ENCODE results near the gene RNU1-3.
"Not testable (repeated sequence)": the region's sequence is repeated elsewhere in the genome, so short reads cannot be mapped to it uniquely, and the experiment has no call there.

RNU1-3 gene

GRCh38 chr1:16636551-16637195, 30.1 kb downstream of the RNU1-3 start:
- H3K4me3 ChIP-seq (ENCODE audit: low read length in 2 of 2); H3K27me3 ChIP-seq (ENCODE audit: control insufficient read depth in 2 of 2, insufficient read depth in 2 of 2, low read length in 2 of 2); H3K9me3 ChIP-seq (ENCODE audit: control insufficient read depth in 2 of 2, low read length in 2 of 2); H3K9ac ChIP-seq (ENCODE audit: low read depth in 1 of 2, low read length in 2 of 2); H3K27ac ChIP-seq (ENCODE audit: low read depth in 2 of 2, low read length in 2 of 2); H3K4me1 ChIP-seq (ENCODE audit: control insufficient read depth in 2 of 2, insufficient read depth in 2 of 2, low read length in 2 of 2): not testable (repeated sequence)
- peaks cover 19 to 36% of the 10 kb centered on the region in 2 donors for H3K36me3 ChIP-seq (ENCODE audit: control insufficient read depth in 2 of 2, insufficient read depth in 2 of 2, low read length in 2 of 2)

- peaks cover 26 to 42% of the 10 kb centered on the region in 2 donors for H3K36me3 ChIP-seq (ENCODE audit: control insufficient read depth in 2 of 2, insufficient read depth in 2 of 2, low read length in 2 of 2)
These were observed 30.8 kb downstream of the RNU1-3 start for GRCh38 chr1:16635959-16636358.

GRCh38 chr1:16633540-16634282, 33.0 kb downstream of the RNU1-3 start:
- H3K4me3 ChIP-seq (ENCODE audit: low read length in 2 of 2); H3K27me3 ChIP-seq (ENCODE audit: control insufficient read depth in 2 of 2, insufficient read depth in 2 of 2, low read length in 2 of 2); H3K9ac ChIP-seq (ENCODE audit: low read depth in 1 of 2, low read length in 2 of 2); H3K27ac ChIP-seq (ENCODE audit: low read depth in 2 of 2, low read length in 2 of 2); H3K4me1 ChIP-seq (ENCODE audit: control insufficient read depth in 2 of 2, insufficient read depth in 2 of 2, low read length in 2 of 2); H3K9me3 ChIP-seq (ENCODE audit: control insufficient read depth in 2 of 2, low read length in 2 of 2): not testable (repeated sequence)
- H3K36me3 ChIP-seq (ENCODE audit: control insufficient read depth in 2 of 2, insufficient read depth in 2 of 2, low read length in 2 of 2) = peaks cover 33 to 54% of the 10 kb centered on the region in 2 donors

More at GRCh38 chr1:16635959-16636358, 30.8 kb downstream of the RNU1-3 start:
- H3K27me3 ChIP-seq (ENCODE audit: control insufficient read depth in 2 of 2, insufficient read depth in 2 of 2, low read length in 2 of 2); H3K9me3 ChIP-seq (ENCODE audit: control insufficient read depth in 2 of 2, low read length in 2 of 2); H3K4me1 ChIP-seq (ENCODE audit: control insufficient read depth in 2 of 2, insufficient read depth in 2 of 2, low read length in 2 of 2); H3K9ac ChIP-seq (ENCODE audit: low read depth in 1 of 2, low read length in 2 of 2); H3K27ac ChIP-seq (ENCODE audit: low read depth in 2 of 2, low read length in 2 of 2); H3K4me3 ChIP-seq (ENCODE audit: low read length in 2 of 2): not testable (repeated sequence)

GRCh38 chr1:16632044-16632850, 34.5 kb downstream of the RNU1-3 start:
- H3K27ac ChIP-seq (ENCODE audit: low read depth in 2 of 2, low read length in 2 of 2); H3K9ac ChIP-seq (ENCODE audit: low read depth in 1 of 2, low read length in 2 of 2); H3K4me1 ChIP-seq (ENCODE audit: control insufficient read depth in 2 of 2, insufficient read depth in 2 of 2, low read length in 2 of 2); H3K27me3 ChIP-seq (ENCODE audit: control insufficient read depth in 2 of 2, insufficient read depth in 2 of 2, low read length in 2 of 2); H3K9me3 ChIP-seq (ENCODE audit: control insufficient read depth in 2 of 2, low read length in 2 of 2); H3K4me3 ChIP-seq (ENCODE audit: low read length in 2 of 2): not testable (repeated sequence)
- peaks cover 38 to 64% of the 10 kb centered on the region in 2 donors for H3K36me3 ChIP-seq (ENCODE audit: control insufficient read depth in 2 of 2, insufficient read depth in 2 of 2, low read length in 2 of 2)

GRCh38 chr1:16631248-16632043, 35.3 kb downstream of the RNU1-3 start:
- no peaks in the 10 kb centered on the region for H3K9me3 ChIP-seq (ENCODE audit: control insufficient read depth in 2 of 2, low read length in 2 of 2)
- peaks cover 40 to 64% of the 10 kb centered on the region in 2 donors for H3K36me3 ChIP-seq (ENCODE audit: control insufficient read depth in 2 of 2, insufficient read depth in 2 of 2, low read length in 2 of 2)
- no peak overlapping the region for H3K27ac ChIP-seq (ENCODE audit: low read depth in 2 of 2, low read length in 2 of 2)
- no peaks in the 10 kb centered on the region for H3K27me3 ChIP-seq (ENCODE audit: control insufficient read depth in 2 of 2, insufficient read depth in 2 of 2, low read length in 2 of 2)
- H3K4me1 ChIP-seq (ENCODE audit: control insufficient read depth in 2 of 2, insufficient read depth in 2 of 2, low read length in 2 of 2) = no peaks in the 10 kb centered on the region
- H3K4me3 ChIP-seq (ENCODE audit: low read length in 2 of 2) = no peak overlapping the region
- no peak overlapping the region for H3K9ac ChIP-seq (ENCODE audit: low read depth in 1 of 2, low read length in 2 of 2)

- H3K4me1 ChIP-seq (ENCODE audit: control insufficient read depth in 2 of 2, insufficient read depth in 2 of 2, low read length in 2 of 2) = no peaks in the 10 kb centered on the region
- no peak overlapping the region for H3K27ac ChIP-seq (ENCODE audit: low read depth in 2 of 2, low read length in 2 of 2)
- H3K36me3 ChIP-seq (ENCODE audit: control insufficient read depth in 2 of 2, insufficient read depth in 2 of 2, low read length in 2 of 2) = peaks cover 47 to 71% of the 10 kb centered on the region in 2 donors
- H3K4me3 ChIP-seq (ENCODE audit: low read length in 2 of 2) = no peak overlapping the region
- H3K9me3 ChIP-seq (ENCODE audit: control insufficient read depth in 2 of 2, low read length in 2 of 2) = no peaks in the 10 kb centered on the region
- no peak overlapping the region for H3K9ac ChIP-seq (ENCODE audit: low read depth in 1 of 2, low read length in 2 of 2)
- no peaks in the 10 kb centered on the region for H3K27me3 ChIP-seq (ENCODE audit: control insufficient read depth in 2 of 2, insufficient read depth in 2 of 2, low read length in 2 of 2)
These were observed 36.0 kb downstream of the RNU1-3 start for GRCh38 chr1:16630661-16631247.

GRCh38 chr1:16629916-16630530, 36.7 kb downstream of the RNU1-3 start:
- H3K36me3 ChIP-seq (ENCODE audit: control insufficient read depth in 2 of 2, insufficient read depth in 2 of 2, low read length in 2 of 2) = peaks cover 50 to 75% of the 10 kb centered on the region in 2 donors
- not testable (repeated sequence) for H3K9ac ChIP-seq (ENCODE audit: low read depth in 1 of 2, low read length in 2 of 2); H3K4me3 ChIP-seq (ENCODE audit: low read length in 2 of 2); H3K27me3 ChIP-seq (ENCODE audit: control insufficient read depth in 2 of 2, insufficient read depth in 2 of 2, low read length in 2 of 2); H3K9me3 ChIP-seq (ENCODE audit: control insufficient read depth in 2 of 2, low read length in 2 of 2); H3K27ac ChIP-seq (ENCODE audit: low read depth in 2 of 2, low read length in 2 of 2); H3K4me1 ChIP-seq (ENCODE audit: control insufficient read depth in 2 of 2, insufficient read depth in 2 of 2, low read length in 2 of 2)

- Histone ChIP-seq H3K9me3 (ENCODE audit: control insufficient read depth in 2 of 2, low read length in 2 of 2) (no peaks in the 10 kb centered on the region), H3K36me3 (ENCODE audit: control insufficient read depth in 2 of 2, insufficient read depth in 2 of 2, low read length in 2 of 2) (peaks cover 46 to 80% of the 10 kb centered on the region in 2 donors), H3K9ac (ENCODE audit: low read depth in 1 of 2, low read length in 2 of 2) (no peak overlapping the region), H3K27me3 (ENCODE audit: control insufficient read depth in 2 of 2, insufficient read depth in 2 of 2, low read length in 2 of 2) (no peaks in the 10 kb centered on the region), H3K4me1 (ENCODE audit: control insufficient read depth in 2 of 2, insufficient read depth in 2 of 2, low read length in 2 of 2) (peaks cover 8 to 15% of the 10 kb centered on the region in 2 donors), H3K4me3 (ENCODE audit: low read length in 2 of 2) (no peak overlapping the region), H3K27ac (ENCODE audit: low read depth in 2 of 2, low read length in 2 of 2) (no peak overlapping the region)
These were observed 38.2 kb downstream of the RNU1-3 start for GRCh38 chr1:16628361-16629111.

Data from mucosa of rectum (tissue), 2 donors.